ENCODE measurements around the gene CXorf49.

Gene CXorf49

DNA sequence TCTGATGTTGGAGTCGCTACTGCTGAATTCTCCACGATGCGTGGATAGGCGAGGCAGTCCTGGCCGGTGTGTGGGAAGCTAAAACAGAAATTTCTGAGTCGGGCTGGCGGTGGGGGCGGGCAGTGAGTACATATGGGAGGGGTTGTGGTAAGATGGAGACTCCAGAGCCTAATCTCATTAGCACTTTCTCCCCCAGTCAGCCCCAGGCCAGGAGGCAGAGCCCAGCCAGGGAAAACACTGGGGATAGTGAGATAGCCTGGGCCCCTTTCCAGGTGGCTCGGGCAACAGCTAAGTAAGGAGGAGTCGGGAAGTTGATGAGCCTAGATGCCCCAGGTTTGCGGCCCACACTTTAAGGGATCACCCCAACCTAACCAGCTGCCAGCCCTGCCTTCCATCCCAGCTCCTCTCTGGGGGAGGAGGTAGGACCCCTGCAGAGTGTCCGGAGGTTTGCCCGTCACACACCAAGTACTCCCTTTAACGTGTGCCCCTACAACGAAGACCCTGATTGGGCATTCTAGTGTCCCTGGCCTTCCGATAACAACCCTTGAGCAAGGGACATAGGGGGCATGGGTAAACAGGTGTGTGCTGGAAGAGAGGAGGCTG lies 53.1 kb downstream of the CXorf49 start:
- H3K36me3 Mint-ChIP-seq = no peaks in the 10 kb centered on the region
- H3K4me1 Mint-ChIP-seq = peaks cover 14% of the 10 kb centered on the region
- no peak overlapping the region for H3K4me3 Mint-ChIP-seq
- H3K27ac Mint-ChIP-seq = no peak overlapping the region
- no peaks in the 10 kb centered on the region for H3K9me3 Mint-ChIP-seq
- H3K27me3 Mint-ChIP-seq = no peaks in the 10 kb centered on the region

Measured in activated naive CD4-positive, alpha-beta T cell treated with anti-CD3 and anti-CD28 coated beads, Interleukin-2, amount 50 U/mL, for 24 hours (primary cell).